ENCODE data around the gene COLGALT1.

Gene COLGALT1

DNA sequence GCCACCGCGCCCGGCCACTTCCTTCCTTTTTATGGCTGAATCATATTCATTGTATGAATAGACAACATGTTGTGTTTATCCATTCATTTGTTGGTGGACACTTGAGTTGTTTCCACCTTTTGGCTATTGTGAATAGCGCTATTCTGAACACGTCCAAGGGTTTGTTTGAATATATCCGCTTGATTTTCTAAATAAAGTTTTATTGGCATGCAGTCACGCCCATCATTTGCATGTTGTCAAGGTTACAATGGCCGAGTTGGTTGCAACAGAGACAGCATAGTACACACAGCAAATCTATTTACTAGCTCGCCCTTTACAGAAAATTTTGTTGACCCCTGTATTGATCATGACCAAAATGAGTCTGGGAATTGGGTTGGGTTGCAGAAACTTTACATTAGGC, 43.5 kb downstream of the COLGALT1 start:
- ATAC-seq (ENCODE audit: low read depth) = no peak
- no peak for DNase-seq (ENCODE audit: low spot score)
- H3K4me1 ChIP-seq (ENCODE audit: insufficient read depth, poor library complexity, severe bottlenecking) = no peaks in the 10 kb centered on the region
- TF ChIP-seq, protein P1, sequence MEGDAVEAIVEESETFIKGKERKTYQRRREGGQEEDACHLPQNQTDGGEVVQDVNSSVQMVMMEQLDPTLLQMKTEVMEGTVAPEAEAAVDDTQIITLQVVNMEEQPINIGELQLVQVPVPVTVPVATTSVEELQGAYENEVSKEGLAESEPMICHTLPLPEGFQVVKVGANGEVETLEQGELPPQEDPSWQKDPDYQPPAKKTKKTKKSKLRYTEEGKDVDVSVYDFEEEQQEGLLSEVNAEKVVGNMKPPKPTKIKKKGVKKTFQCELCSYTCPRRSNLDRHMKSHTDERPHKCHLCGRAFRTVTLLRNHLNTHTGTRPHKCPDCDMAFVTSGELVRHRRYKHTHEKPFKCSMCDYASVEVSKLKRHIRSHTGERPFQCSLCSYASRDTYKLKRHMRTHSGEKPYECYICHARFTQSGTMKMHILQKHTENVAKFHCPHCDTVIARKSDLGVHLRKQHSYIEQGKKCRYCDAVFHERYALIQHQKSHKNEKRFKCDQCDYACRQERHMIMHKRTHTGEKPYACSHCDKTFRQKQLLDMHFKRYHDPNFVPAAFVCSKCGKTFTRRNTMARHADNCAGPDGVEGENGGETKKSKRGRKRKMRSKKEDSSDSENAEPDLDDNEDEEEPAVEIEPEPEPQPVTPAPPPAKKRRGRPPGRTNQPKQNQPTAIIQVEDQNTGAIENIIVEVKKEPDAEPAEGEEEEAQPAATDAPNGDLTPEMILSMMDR (IDR thresholded peaks at IDR 0.05; ENCODE audit: poor library complexity, severe bottlenecking) = no peak
- no peaks in the 10 kb centered on the region for H3K36me3 ChIP-seq (ENCODE audit: low read depth)
- H3K9me3 ChIP-seq (ENCODE audit: severe bottlenecking) = no peaks in the 10 kb centered on the region
- H3K27ac ChIP-seq (ENCODE audit: poor library complexity, severe bottlenecking) = no peak overlapping the region
- H3K4me3 ChIP-seq (ENCODE audit: severe bottlenecking) = no peak overlapping the region
- no peaks in the 10 kb centered on the region for H3K27me3 ChIP-seq (ENCODE audit: insufficient read depth, poor library complexity, severe bottlenecking)

DNA sequence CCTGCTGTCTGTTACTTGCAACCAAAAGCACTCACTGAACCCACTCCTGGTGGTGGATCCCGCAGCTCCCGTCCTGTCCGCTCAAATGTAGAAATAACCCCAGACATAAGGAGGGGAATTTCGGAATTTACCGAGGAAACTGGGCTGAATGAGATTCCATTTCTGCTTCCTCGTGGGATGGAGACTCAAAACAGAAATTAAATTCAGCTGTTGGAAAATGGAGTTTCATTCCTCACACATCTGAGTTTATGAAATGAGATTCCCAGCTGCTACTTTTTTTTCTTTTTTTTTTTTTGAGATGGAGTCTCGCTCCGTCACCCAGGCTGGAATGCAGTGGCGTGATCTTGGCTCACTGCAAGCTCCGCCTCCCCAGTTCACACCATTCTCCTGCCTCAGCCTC, 44.3 kb downstream of the COLGALT1 start:
- no peak for DNase-seq (ENCODE audit: low spot score)
- TF ChIP-seq, protein P1 (IDR thresholded peaks at IDR 0.05; ENCODE audit: poor library complexity, severe bottlenecking) = no peak
- no peaks in the 10 kb centered on the region for H3K36me3 ChIP-seq (ENCODE audit: low read depth)
- no peak for ATAC-seq (ENCODE audit: low read depth)
- H3K9me3 ChIP-seq (ENCODE audit: severe bottlenecking) = no peaks in the 10 kb centered on the region
- H3K27ac ChIP-seq (ENCODE audit: poor library complexity, severe bottlenecking) = no peak overlapping the region
- no peaks in the 10 kb centered on the region for H3K27me3 ChIP-seq (ENCODE audit: insufficient read depth, poor library complexity, severe bottlenecking)
- H3K4me1 ChIP-seq (ENCODE audit: insufficient read depth, poor library complexity, severe bottlenecking) = no peaks in the 10 kb centered on the region
- no peak overlapping the region for H3K4me3 ChIP-seq (ENCODE audit: severe bottlenecking)

DNA sequence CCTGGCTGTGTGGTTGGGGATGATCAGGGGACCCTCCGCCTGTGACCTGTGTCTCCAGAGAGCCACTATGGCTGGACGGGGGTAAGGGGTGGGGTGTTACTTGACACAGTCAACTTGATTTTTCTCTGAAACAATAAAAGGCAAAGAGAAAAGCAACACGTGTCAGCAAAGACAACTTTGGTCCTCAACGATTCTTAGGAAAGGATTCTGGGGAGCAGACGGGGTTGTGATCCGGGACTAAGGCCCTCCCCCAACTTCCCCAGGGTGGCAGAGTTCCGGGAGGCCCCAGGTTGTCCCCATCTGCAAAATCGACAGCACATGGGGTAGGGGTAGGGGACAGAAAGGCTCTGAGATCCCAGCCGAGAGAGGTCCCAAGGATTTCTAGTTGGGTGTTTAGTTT, 46.2 kb downstream of the COLGALT1 start:
- Histone ChIP-seq H3K27ac (ENCODE audit: poor library complexity, severe bottlenecking) (no peak overlapping the region), H3K27me3 (ENCODE audit: insufficient read depth, poor library complexity, severe bottlenecking) (no peaks in the 10 kb centered on the region), H3K4me3 (ENCODE audit: severe bottlenecking) (no peak overlapping the region), H3K4me1 (ENCODE audit: insufficient read depth, poor library complexity, severe bottlenecking) (no peaks in the 10 kb centered on the region), H3K9me3 (ENCODE audit: severe bottlenecking) (no peaks in the 10 kb centered on the region), H3K36me3 (ENCODE audit: low read depth) (no peaks in the 10 kb centered on the region)
- no peak for DNase-seq (ENCODE audit: low spot score)
- no peak for ATAC-seq (ENCODE audit: low read depth)
- TF ChIP-seq, protein P1 (IDR thresholded peaks at IDR 0.05; ENCODE audit: poor library complexity, severe bottlenecking) = no peak

DNA sequence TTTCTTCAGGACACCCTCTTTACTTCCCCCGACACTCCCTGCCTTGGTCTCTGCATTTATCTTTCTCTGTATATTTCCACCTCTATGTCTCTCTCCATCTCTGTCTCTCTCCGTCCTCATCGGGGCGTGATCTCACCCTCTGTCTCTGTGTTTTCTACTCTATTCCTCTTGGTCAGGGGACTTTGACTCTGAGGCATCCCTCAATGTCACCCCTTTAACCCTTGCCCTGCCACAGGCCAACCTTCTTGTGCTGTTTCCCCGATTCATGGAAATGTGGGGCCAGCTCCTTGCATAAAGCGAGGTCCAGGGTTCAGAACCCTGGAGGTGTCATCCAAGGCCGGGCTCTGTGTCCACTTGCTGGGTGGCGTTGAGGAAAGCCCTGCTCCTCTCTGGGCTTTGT, 46.8 kb downstream of the COLGALT1 start:
- Histone ChIP-seq H3K36me3 (ENCODE audit: low read depth) (no peaks in the 10 kb centered on the region), H3K27ac (ENCODE audit: poor library complexity, severe bottlenecking) (no peak overlapping the region), H3K4me1 (ENCODE audit: insufficient read depth, poor library complexity, severe bottlenecking) (no peaks in the 10 kb centered on the region), H3K27me3 (ENCODE audit: insufficient read depth, poor library complexity, severe bottlenecking) (no peaks in the 10 kb centered on the region), H3K9me3 (ENCODE audit: severe bottlenecking) (no peaks in the 10 kb centered on the region), H3K4me3 (ENCODE audit: severe bottlenecking) (no peak overlapping the region)
- no peak for DNase-seq (ENCODE audit: low spot score)
- no peak for ATAC-seq (ENCODE audit: low read depth)
- TF ChIP-seq, protein P1 (IDR thresholded peaks at IDR 0.05; ENCODE audit: poor library complexity, severe bottlenecking) = no peak

DNA sequence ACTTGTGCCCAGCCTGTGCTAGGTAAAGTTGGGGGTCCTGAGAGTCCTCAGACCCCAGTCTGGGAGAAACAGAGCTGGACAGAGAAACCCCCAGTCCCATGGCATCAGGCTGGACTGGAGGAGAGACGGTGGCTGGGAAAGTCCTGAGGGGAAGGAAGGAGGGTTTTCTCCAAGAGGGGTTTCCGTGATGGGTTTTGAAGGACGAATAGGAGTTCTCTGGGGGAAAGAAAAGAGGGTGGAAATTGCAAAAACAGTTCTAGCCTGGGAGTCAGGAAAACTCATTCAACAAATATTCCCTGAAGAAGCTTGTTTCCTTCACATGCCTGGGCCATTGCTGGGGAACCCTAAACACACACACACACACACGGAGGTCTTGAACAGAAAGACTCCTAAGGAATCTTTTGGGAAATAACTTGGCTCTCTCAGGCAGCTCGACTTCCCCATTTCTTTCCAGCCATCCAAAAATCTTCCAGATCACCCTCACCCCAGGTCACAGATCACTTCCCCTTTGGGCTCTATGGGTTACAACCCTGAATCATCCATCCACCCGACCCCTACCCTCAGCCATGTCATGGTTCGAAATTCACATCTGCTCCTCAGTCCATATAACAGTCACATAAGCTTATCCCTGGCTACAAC, 47.5 kb downstream of the COLGALT1 start:
- H3K36me3 ChIP-seq (ENCODE audit: low read depth) = no peaks in the 10 kb centered on the region
- TF ChIP-seq, protein P1 (IDR thresholded peaks at IDR 0.05; ENCODE audit: poor library complexity, severe bottlenecking) = no peak
- no peaks in the 10 kb centered on the region for H3K27me3 ChIP-seq (ENCODE audit: insufficient read depth, poor library complexity, severe bottlenecking)
- no peak overlapping the region for H3K4me3 ChIP-seq (ENCODE audit: severe bottlenecking)
- no peak for ATAC-seq (ENCODE audit: low read depth)
- DNase-seq (ENCODE audit: low spot score) = no peak
- no peaks in the 10 kb centered on the region for H3K9me3 ChIP-seq (ENCODE audit: severe bottlenecking)
- H3K4me1 ChIP-seq (ENCODE audit: insufficient read depth, poor library complexity, severe bottlenecking) = no peaks in the 10 kb centered on the region
- no peak overlapping the region for H3K27ac ChIP-seq (ENCODE audit: poor library complexity, severe bottlenecking)
